ENCODE results near the gene ZNF101.

DNA sequence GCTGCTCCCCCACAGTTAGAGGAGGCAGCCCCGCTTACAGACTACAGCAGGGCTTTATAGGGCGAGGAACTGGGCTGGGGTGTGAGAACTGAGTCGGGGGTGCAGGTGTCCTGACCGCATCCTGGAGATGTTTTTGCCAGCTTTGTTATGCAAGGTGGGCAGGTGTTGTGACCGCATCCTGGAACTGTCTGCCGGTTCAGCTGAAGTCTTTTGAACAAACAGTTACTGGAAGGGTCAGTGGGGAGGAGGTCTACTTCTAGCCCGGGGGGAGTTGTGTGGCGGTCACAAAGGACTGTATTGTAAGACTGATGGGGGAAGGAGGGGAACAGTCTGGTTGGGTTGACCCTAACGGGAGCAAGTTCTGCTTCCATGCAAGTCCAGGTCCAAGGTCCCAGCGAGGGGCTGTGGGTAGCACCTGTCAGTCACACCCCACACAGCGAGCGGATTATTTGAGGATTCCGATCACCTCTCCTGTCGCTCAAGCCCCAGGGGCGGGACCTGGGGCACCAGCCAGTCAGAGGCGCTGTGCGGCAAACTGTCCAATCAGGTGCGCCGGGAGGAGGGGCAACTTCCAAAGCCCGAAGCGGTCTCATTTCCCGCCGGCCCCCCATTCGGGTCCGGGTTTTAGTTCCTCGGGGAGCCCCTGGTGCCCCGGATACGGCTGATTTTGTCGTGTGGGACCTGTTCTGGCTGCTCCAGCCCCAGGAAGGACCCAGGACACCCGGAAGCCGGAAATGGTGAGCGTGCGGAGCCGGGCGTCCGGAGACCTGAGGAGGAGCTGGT is at the start of gene ZNF101:
- TF ChIP-seq, protein P1, sequence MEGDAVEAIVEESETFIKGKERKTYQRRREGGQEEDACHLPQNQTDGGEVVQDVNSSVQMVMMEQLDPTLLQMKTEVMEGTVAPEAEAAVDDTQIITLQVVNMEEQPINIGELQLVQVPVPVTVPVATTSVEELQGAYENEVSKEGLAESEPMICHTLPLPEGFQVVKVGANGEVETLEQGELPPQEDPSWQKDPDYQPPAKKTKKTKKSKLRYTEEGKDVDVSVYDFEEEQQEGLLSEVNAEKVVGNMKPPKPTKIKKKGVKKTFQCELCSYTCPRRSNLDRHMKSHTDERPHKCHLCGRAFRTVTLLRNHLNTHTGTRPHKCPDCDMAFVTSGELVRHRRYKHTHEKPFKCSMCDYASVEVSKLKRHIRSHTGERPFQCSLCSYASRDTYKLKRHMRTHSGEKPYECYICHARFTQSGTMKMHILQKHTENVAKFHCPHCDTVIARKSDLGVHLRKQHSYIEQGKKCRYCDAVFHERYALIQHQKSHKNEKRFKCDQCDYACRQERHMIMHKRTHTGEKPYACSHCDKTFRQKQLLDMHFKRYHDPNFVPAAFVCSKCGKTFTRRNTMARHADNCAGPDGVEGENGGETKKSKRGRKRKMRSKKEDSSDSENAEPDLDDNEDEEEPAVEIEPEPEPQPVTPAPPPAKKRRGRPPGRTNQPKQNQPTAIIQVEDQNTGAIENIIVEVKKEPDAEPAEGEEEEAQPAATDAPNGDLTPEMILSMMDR (IDR thresholded peaks at IDR 0.05), result no peak
- TF ChIP-seq EZH2phosphoT487 (IDR thresholded peaks at IDR 0.05), result no peak

Data from neural progenitor cell (in vitro differentiated cells).